OCI-LY7 (cell line): ENCODE measurements around the gene LRRC4C.

Source experiments
- CTCF ChIP-seq: fragments of 200-600 bp; sonication (generic); conservative IDR thresholded peaks from 2 replicates; pipeline ENCODE4 v1.5.1; 2014; ENCODE audit warnings: mild to moderate bottlenecking, antibody characterized with exemption, low read length, moderate library complexity, mixed read lengths
- EZH2phosphoT487 ChIP-seq: fragments of 200-600 bp; sonication (generic); IDR thresholded peaks from 2 replicates; pipeline ENCODE4 v1.6.1; 2018; ENCODE audit warnings: low read depth, borderline replicate concordance, mild to moderate bottlenecking, mixed run types, antibody characterized with exemption, low read length, moderate library complexity, mixed read lengths

- TF ChIP-seq CTCF: no peak
- no peak for TF ChIP-seq EZH2phosphoT487
These were observed 771.1 kb downstream of the LRRC4C start for GRCh38 chr11:40688369-40688768.
